DND-41 (cell line): Measurements from ENCODE around the gene MECR.
A peak's percentile ranks its signal among the peaks of the same experiment; 100 is the strongest.

Experiments
- ATAC-seq: fragments of 200-7000 bp; cut with Tn5 transposase; 3 replicates; pipeline ENCODE4 v1.9.1; 2021; ENCODE audit warnings: low read depth; ENCODE audit not compliant: insufficient read depth
- DNase-seq: peaks from one replicate; pipeline ENCODE4 v3.0.0-alpha.2; 2020
- H2AFZ ChIP-seq: 2 replicates; pipeline ENCODE4 v1.6.0; 2012; ENCODE audit warnings: low read depth, low read length
- H3K27ac ChIP-seq: 2 replicates; pipeline ENCODE4 v1.5.1; 2012; ENCODE audit warnings: low read length, inconsistent platforms
- H3K27me3 ChIP-seq: fragments of 200-600 bp; sonication (generic); 2 replicates; pipeline ENCODE4 v1.6.0; 2012; ENCODE audit warnings: low read length, mild to moderate bottlenecking, inconsistent platforms; ENCODE audit not compliant: insufficient read depth, poor library complexity
- H3K36me3 ChIP-seq: 2 replicates; pipeline ENCODE4 v1.5.1; 2012; ENCODE audit warnings: low read length, inconsistent platforms; ENCODE audit not compliant: insufficient read depth
- H3K4me1 ChIP-seq: 2 replicates; pipeline ENCODE4 v1.5.1; 2012; ENCODE audit warnings: mild to moderate bottlenecking, low read length; ENCODE audit not compliant: insufficient read depth
- H3K4me2 ChIP-seq: 2 replicates; pipeline ENCODE4 v1.6.0; 2012; ENCODE audit warnings: mild to moderate bottlenecking, moderate library complexity, low read length, inconsistent platforms; ENCODE audit not compliant: insufficient read depth
- H3K4me3 ChIP-seq, 2 experiments: fragments of 200-600 bp in 1 of 2; shearing (Covaris generic) in 1 of 2; 2 replicates each; pipeline ENCODE4 v1.5.1; 2012 to 2016; ENCODE audit warnings: inconsistent platforms in 2 of 2, low read length in 2 of 2, mild to moderate bottlenecking in 2 of 2, low read depth in 1 of 2, moderate library complexity in 1 of 2
- H3K79me2 ChIP-seq: 2 replicates; pipeline ENCODE4 v1.6.0; 2012; ENCODE audit warnings: low read length, inconsistent platforms; ENCODE audit not compliant: insufficient read depth
- H3K9ac ChIP-seq: 2 replicates; pipeline ENCODE4 v1.6.0; 2012; ENCODE audit warnings: low read depth, mild to moderate bottlenecking, inconsistent platforms, low read length, moderate library complexity
- H3K9me3 ChIP-seq: 2 replicates; pipeline ENCODE4 v1.5.1; 2012; ENCODE audit warnings: low read length, moderate library complexity, mild to moderate bottlenecking, inconsistent platforms; ENCODE audit not compliant: insufficient read depth, severe bottlenecking
- H4K20me1 ChIP-seq: 2 replicates; pipeline ENCODE4 v1.6.0; 2012; ENCODE audit warnings: low read length; ENCODE audit not compliant: insufficient read depth
- CTCF ChIP-seq: IDR thresholded peaks from 2 replicates; pipeline ENCODE4 v1.5.1; 2012; ENCODE audit warnings: borderline replicate concordance, low read length, moderate library complexity, mild to moderate bottlenecking; ENCODE audit not compliant: poor library complexity, severe bottlenecking; ENCODE audit errors: extremely low read depth
- EZH2 ChIP-seq: IDR thresholded peaks from 3 replicates; pipeline ENCODE4 v1.6.1; 2012; ENCODE audit warnings: borderline replicate concordance, low read depth, mild to moderate bottlenecking, moderate library complexity, low read length, inconsistent platforms; ENCODE audit not compliant: severe bottlenecking

The MECR gene

GRCh38 chr1:29259802-29260441, 29.2 kb upstream of the MECR start:
- TF ChIP-seq CTCF (no peak), EZH2 (peak; percentile 49)
- Histone ChIP-seq H3K4me2 (peak overlapping the region; percentile 59), H4K20me1 (peaks cover 4% of the 10 kb centered on the region; the same call in 1 of the 2 replicates), H3K27ac (no peak overlapping the region), H3K9me3 (no peaks in the 10 kb centered on the region), H3K4me1 (peaks cover 5% of the 10 kb centered on the region), H3K9ac (no peak overlapping the region), H2AFZ (no peak overlapping the region; the same call in 1 of the 2 replicates), H3K36me3 (no peaks in the 10 kb centered on the region), H3K4me3 (0 out of 4 replicates have a peak overlapping the region, but pooled peaks of 1 of the 2 experiments have one; percentile 30), H3K27me3 (peaks cover 30% of the 10 kb centered on the region), H3K79me2 (no peaks in the 10 kb centered on the region)
- ATAC-seq (peak; percentile 73), DNase-seq (peak; percentile 25)

GRCh38 chr1:29258976-29259801, 28.5 kb upstream of the MECR start:
- Histone ChIP-seq H3K27me3 (peaks cover 30% of the 10 kb centered on the region), H3K4me1 (peaks cover 5% of the 10 kb centered on the region), H3K4me3 (0 out of 4 replicates have a peak overlapping the region, but pooled peaks of 1 of the 2 experiments have one; percentile 30), H2AFZ (no peak overlapping the region), H4K20me1 (peaks cover 4% of the 10 kb centered on the region; the same call in 1 of the 2 replicates), H3K9ac (no peak overlapping the region), H3K9me3 (no peaks in the 10 kb centered on the region), H3K27ac (no peak overlapping the region), H3K4me2 (peak overlapping the region; percentile 59), H3K79me2 (no peaks in the 10 kb centered on the region), H3K36me3 (no peaks in the 10 kb centered on the region)
- no peak for TF ChIP-seq EZH2
- TF ChIP-seq CTCF, result no peak
- ATAC-seq (peak; percentile 67), DNase-seq (peak; percentile 45)

GRCh38 chr1:29258189-29258975, 27.6 kb upstream of the MECR start:
- no peak overlapping the region for H3K9ac ChIP-seq
- no peaks in the 10 kb centered on the region for H3K36me3 ChIP-seq
- DNase-seq (no peak), ATAC-seq (no peak)
- no peak overlapping the region for H2AFZ ChIP-seq
- peaks cover 4% of the 10 kb centered on the region; the same call in 1 of the 2 replicates for H4K20me1 ChIP-seq
- peaks cover 30% of the 10 kb centered on the region for H3K27me3 ChIP-seq
- H3K4me1 ChIP-seq, result peaks cover 5% of the 10 kb centered on the region
- no peak overlapping the region for H3K4me2 ChIP-seq
- H3K4me3 ChIP-seq, result no peak overlapping the region
- H3K27ac ChIP-seq, result no peak overlapping the region
- H3K9me3 ChIP-seq, result no peaks in the 10 kb centered on the region
- TF ChIP-seq EZH2 (no peak), CTCF (no peak)
- no peaks in the 10 kb centered on the region for H3K79me2 ChIP-seq
